HEK293 (cell line): ENCODE data around the gene MAPRE3.
A peak's percentile ranks its signal among the peaks of the same experiment; 100 is the strongest.

Source experiments
- CTCF ChIA-PET: fragments of 350-600 bp; formaldehyde crosslinking; extraction: SDS; loops from one replicate; lab custom pipeline; 2021; ENCODE audit warnings: antibody characterized with exemption; lab: Yijun Ruan, JAX
- POLR2A ChIA-PET: fragments of 300-600 bp; formaldehyde crosslinking; extraction: SDS; loops from one replicate; lab custom pipeline; 2020; ENCODE audit warnings: antibody characterized with exemption, inconsistent platforms; lab: Yijun Ruan, JAX
- H3K27ac ChIP-seq: fragments of 200-500 bp; sonication (Bioruptor generic); 2 replicates; pipeline ENCODE4 v1.5.1; 2014; ENCODE audit warnings: low read depth, low read length, control low read depth, inconsistent platforms; ENCODE audit errors: extremely low read depth
- H3K36me3 ChIP-seq, 2 experiments: fragments of 200-500 bp in 1 of 2; sonication (Bioruptor generic) in 1 of 2; 1 replicate in 1 of 2; 2 replicates in 1 of 2; pipeline ENCODE4 v1.5.1; 2014 to 2017; ENCODE audit warnings: inconsistent platforms in 2 of 2, low read length in 2 of 2; ENCODE audit not compliant: control insufficient read depth in 2 of 2, insufficient read depth in 1 of 2
- H3K4me1 ChIP-seq: fragments of 200-500 bp; sonication (Bioruptor generic); 2 replicates; pipeline ENCODE4 v1.5.1; 2014; ENCODE audit warnings: mild to moderate bottlenecking, low read length, inconsistent platforms; ENCODE audit not compliant: control insufficient read depth, insufficient read depth
- H3K4me3 ChIP-seq: 2 replicates; pipeline ENCODE4 v1.5.1; 2011; ENCODE audit warnings: low read depth, mild to moderate bottlenecking, control low read depth, low read length, moderate library complexity
- H3K9me3 ChIP-seq: fragments of 200-500 bp; sonication (Bioruptor generic); 2 replicates; pipeline ENCODE4 v1.5.1; 2014; ENCODE audit warnings: low read depth, low read length, inconsistent platforms; ENCODE audit not compliant: control insufficient read depth, insufficient read depth
- GLIS1 ChIP-seq: fragments of 450-650 bp; formaldehyde crosslinking; IDR thresholded peaks from 2 replicates; pipeline ENCODE4 v1.5.1; 2016; ENCODE audit warnings: missing biosample characterization, missing genetic modification characterization
- KLF8 ChIP-seq: fragments of 450-650 bp; formaldehyde crosslinking; IDR thresholded peaks from 2 replicates; pipeline ENCODE4 v1.5.1; 2016; ENCODE audit warnings: missing biosample characterization, missing genetic modification characterization
- SP3 ChIP-seq: fragments of 450-650 bp; formaldehyde crosslinking; IDR thresholded peaks from 2 replicates; pipeline ENCODE4 v1.5.1; 2016; ENCODE audit warnings: missing biosample characterization, missing genetic modification characterization
- YY2 ChIP-seq: fragments of 450-650 bp; formaldehyde crosslinking; IDR thresholded peaks from 2 replicates; pipeline ENCODE4 v1.5.1; 2016; ENCODE audit warnings: missing biosample characterization, missing genetic modification characterization
- ZBTB17 ChIP-seq: fragments of 450-650 bp; formaldehyde crosslinking; IDR thresholded peaks from 2 replicates; pipeline ENCODE4 v1.5.1; 2016; ENCODE audit warnings: missing biosample characterization, missing genetic modification characterization
- ZBTB20 ChIP-seq: fragments of 450-650 bp; formaldehyde crosslinking; IDR thresholded peaks from 2 replicates; pipeline ENCODE4 v1.5.1; 2016; ENCODE audit warnings: missing biosample characterization, missing genetic modification characterization
- ZBTB8A ChIP-seq: fragments of 450-650 bp; formaldehyde crosslinking; IDR thresholded peaks from 2 replicates; pipeline ENCODE4 v1.5.1; 2016; ENCODE audit warnings: missing biosample characterization, missing genetic modification characterization
- ZIC2 ChIP-seq: fragments of 450-650 bp; formaldehyde crosslinking; IDR thresholded peaks from 2 replicates; pipeline ENCODE4 v1.5.1; 2016; ENCODE audit warnings: missing biosample characterization, missing genetic modification characterization
- ZNF133 ChIP-seq: fragments of 450-650 bp; formaldehyde crosslinking; IDR thresholded peaks from 2 replicates; pipeline ENCODE4 v1.5.1; 2016; ENCODE audit warnings: missing biosample characterization, missing genetic modification characterization
- ZNF214 ChIP-seq: fragments of 450-650 bp; formaldehyde crosslinking; IDR thresholded peaks from 2 replicates; pipeline ENCODE4 v1.5.1; 2017; ENCODE audit warnings: missing biosample characterization, mild to moderate bottlenecking, missing genetic modification characterization, borderline replicate concordance
- ZNF335 ChIP-seq: fragments of 450-650 bp; formaldehyde crosslinking; conservative IDR thresholded peaks from 2 replicates; pipeline ENCODE4 v1.5.1; 2016; ENCODE audit warnings: missing biosample characterization, missing genetic modification characterization
- ZNF366 ChIP-seq: fragments of 450-650 bp; formaldehyde crosslinking; conservative IDR thresholded peaks from 2 replicates; pipeline ENCODE4 v1.5.1; 2016; ENCODE audit warnings: missing biosample characterization, missing genetic modification characterization
- ZNF560 ChIP-seq: fragments of 450-650 bp; formaldehyde crosslinking; IDR thresholded peaks from 2 replicates; pipeline ENCODE4 v1.5.1; 2017; ENCODE audit warnings: missing biosample characterization, missing genetic modification characterization, borderline replicate concordance
- ZNF600 ChIP-seq: fragments of 450-650 bp; formaldehyde crosslinking; IDR thresholded peaks from 2 replicates; pipeline ENCODE4 v1.5.1; 2016; ENCODE audit warnings: missing biosample characterization, missing genetic modification characterization
- ZNF626 ChIP-seq: fragments of 450-650 bp; sonication (Bioruptor Pico); formaldehyde crosslinking; IDR thresholded peaks from 2 replicates; pipeline ENCODE4 v1.5.1; 2018; ENCODE audit warnings: missing biosample characterization, missing genetic modification characterization, inconsistent platforms
- ZNF654 ChIP-seq: fragments of 450-650 bp; formaldehyde crosslinking; IDR thresholded peaks from 2 replicates; pipeline ENCODE4 v1.5.1; 2016; ENCODE audit warnings: low read depth, missing biosample characterization, missing genetic modification characterization
- ZSCAN16 ChIP-seq: fragments of 450-650 bp; formaldehyde crosslinking; IDR thresholded peaks from 2 replicates; pipeline ENCODE4 v1.5.1; 2016; ENCODE audit warnings: missing biosample characterization, missing genetic modification characterization
- ZSCAN30 ChIP-seq: fragments of 450-650 bp; IDR thresholded peaks from 2 replicates; pipeline ENCODE4 v1.5.1; 2018; ENCODE audit warnings: missing biosample characterization, mild to moderate bottlenecking, missing genetic modification characterization, moderate library complexity
- TF ChIP-seq, protein P1 (sequence below): fragments of 450-650 bp; formaldehyde crosslinking; IDR thresholded peaks from 2 replicates; pipeline ENCODE4 v1.5.1; 2016; ENCODE audit warnings: missing biosample characterization, missing genetic modification characterization, low read depth
- TF ChIP-seq, protein P2 (sequence below): fragments of 450-650 bp; formaldehyde crosslinking; IDR thresholded peaks from 2 replicates; pipeline ENCODE4 v1.5.1; 2016; ENCODE audit warnings: missing biosample characterization, missing genetic modification characterization
- TF ChIP-seq, protein P3 (sequence below): fragments of 450-650 bp; formaldehyde crosslinking; IDR thresholded peaks from 2 replicates; pipeline ENCODE4 v1.5.1; 2016; ENCODE audit warnings: missing biosample characterization, missing genetic modification characterization
- TF ChIP-seq, protein P4 (sequence below): fragments of 450-650 bp; formaldehyde crosslinking; IDR thresholded peaks from 2 replicates; pipeline ENCODE4 v1.5.1; 2016; ENCODE audit warnings: missing biosample characterization, missing genetic modification characterization

Gene MAPRE3

DNA sequence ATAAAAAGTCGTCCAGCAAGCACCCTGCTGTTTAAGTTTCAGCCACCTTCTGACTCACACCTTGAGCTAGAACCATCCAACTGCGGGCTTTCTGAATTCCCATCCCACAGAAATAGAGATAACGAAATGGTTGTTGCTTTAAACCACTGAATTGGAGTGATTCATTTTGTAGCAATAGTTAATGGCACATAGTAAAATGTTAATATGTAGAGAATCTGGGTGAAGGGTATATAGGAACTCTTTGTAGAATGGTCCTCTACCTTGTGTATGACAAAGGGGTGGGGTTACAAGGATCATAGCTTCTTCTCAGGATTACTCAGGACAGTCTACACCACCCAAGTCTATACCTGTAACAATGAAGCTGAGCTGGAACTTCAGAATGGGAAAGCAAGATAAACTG is 2.4 kb upstream of the MAPRE3 start (continued):
- TF ChIP-seq ZNF626 (tag by site-specific recombination) (no peak), KLF8 (no peak), ZNF654 (tag by site-specific recombination) (no peak), ZNF560 (tag by site-specific recombination) (no peak)
- TF ChIP-seq, all 188 proteins: peak for 0

DNA sequence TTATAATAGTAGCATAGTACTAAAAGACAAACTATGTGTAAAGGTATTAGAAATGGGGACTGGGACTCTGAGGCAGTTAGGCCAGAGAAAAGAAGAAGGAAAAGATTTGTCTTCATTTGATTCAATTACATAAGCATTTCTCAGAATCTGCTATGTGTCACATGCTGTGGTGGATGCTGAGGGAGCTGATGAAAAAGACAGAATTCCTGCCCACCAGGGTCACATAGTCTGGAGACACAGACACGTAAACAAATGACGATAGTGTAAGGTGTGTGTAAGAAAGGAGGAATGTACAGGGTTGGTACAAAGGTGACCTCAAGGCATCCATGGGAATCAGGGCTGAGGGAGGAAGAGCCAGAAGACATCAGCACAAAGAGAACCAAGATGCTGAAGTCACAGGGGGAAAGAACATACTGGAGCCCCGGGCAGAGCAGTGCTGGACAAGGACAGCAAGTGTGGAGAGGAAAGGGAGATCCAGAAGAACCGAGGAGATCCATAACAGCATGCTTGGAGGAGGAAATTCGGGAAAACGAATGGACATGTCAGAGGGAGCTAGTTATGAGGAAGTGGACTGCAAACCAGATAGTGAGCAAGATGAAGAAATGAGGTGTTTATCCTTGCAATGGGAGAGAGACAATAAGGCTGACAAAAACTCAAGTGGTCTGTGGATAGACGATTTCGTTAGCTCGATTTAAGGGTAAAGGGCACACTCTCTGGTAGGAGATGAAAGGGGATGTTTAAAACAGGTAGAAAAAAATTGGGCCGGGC is 1.2 kb upstream of the MAPRE3 start:
- TF ChIP-seq SP3 (tag by site-specific recombination) (no peak), ZSCAN30 (tag by site-specific recombination) (no peak), ZNF214 (tag by site-specific recombination) (no peak), ZNF335 (no peak), ZNF133 (tag by site-specific recombination) (no peak), GLIS1 (tag by site-specific recombination) (no peak), ZNF626 (tag by site-specific recombination) (no peak)
- TF ChIP-seq, protein P1, sequence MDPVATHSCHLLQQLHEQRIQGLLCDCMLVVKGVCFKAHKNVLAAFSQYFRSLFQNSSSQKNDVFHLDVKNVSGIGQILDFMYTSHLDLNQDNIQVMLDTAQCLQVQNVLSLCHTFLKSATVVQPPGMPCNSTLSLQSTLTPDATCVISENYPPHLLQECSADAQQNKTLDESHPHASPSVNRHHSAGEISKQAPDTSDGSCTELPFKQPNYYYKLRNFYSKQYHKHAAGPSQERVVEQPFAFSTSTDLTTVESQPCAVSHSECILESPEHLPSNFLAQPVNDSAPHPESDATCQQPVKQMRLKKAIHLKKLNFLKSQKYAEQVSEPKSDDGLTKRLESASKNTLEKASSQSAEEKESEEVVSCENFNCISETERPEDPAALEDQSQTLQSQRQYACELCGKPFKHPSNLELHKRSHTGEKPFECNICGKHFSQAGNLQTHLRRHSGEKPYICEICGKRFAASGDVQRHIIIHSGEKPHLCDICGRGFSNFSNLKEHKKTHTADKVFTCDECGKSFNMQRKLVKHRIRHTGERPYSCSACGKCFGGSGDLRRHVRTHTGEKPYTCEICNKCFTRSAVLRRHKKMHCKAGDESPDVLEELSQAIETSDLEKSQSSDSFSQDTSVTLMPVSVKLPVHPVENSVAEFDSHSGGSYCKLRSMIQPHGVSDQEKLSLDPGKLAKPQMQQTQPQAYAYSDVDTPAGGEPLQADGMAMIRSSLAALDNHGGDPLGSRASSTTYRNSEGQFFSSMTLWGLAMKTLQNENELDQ (tag by site-specific recombination): no peak
- TF ChIP-seq, protein P2, sequence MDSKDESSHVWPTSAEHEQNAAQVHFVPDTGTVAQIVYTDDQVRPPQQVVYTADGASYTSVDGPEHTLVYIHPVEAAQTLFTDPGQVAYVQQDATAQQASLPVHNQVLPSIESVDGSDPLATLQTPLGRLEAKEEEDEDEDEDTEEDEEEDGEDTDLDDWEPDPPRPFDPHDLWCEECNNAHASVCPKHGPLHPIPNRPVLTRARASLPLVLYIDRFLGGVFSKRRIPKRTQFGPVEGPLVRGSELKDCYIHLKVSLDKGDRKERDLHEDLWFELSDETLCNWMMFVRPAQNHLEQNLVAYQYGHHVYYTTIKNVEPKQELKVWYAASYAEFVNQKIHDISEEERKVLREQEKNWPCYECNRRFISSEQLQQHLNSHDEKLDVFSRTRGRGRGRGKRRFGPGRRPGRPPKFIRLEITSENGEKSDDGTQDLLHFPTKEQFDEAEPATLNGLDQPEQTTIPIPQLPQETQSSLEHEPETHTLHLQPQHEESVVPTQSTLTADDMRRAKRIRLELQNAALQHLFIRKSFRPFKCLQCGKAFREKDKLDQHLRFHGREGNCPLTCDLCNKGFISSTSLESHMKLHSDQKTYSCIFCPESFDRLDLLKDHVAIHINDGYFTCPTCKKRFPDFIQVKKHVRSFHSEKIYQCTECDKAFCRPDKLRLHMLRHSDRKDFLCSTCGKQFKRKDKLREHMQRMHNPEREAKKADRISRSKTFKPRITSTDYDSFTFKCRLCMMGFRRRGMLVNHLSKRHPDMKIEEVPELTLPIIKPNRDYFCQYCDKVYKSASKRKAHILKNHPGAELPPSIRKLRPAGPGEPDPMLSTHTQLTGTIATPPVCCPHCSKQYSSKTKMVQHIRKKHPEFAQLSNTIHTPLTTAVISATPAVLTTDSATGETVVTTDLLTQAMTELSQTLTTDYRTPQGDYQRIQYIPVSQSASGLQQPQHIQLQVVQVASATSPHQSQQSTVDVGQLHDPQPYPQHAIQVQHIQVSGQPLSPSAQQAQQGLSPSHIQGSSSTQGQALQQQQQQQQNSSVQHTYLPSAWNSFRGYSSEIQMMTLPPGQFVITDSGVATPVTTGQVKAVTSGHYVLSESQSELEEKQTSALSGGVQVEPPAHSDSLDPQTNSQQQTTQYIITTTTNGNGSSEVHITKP: no peak
- TF ChIP-seq, protein P3, sequence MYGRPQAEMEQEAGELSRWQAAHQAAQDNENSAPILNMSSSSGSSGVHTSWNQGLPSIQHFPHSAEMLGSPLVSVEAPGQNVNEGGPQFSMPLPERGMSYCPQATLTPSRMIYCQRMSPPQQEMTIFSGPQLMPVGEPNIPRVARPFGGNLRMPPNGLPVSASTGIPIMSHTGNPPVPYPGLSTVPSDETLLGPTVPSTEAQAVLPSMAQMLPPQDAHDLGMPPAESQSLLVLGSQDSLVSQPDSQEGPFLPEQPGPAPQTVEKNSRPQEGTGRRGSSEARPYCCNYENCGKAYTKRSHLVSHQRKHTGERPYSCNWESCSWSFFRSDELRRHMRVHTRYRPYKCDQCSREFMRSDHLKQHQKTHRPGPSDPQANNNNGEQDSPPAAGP (tag by site-specific recombination): no peak
- ChIA-PET POLR2A (interaction anchor here (0.6 to 1.4 kb wide), 2 partner anchors 82 to 342 kb away, joined by 6 read pairs; partner anchors contain the start of gene AGBL5), CTCF (interaction anchor here (0.6 to 12.8 kb wide), 9 partner anchors 8 to 123 kb away, joined by 3 to 307 read pairs (median 5); no protein-coding TSS in a partner anchor)
- no peaks in the 10 kb centered on the region for H3K9me3 ChIP-seq
- no peak overlapping the region for H3K27ac ChIP-seq
- H3K4me3 ChIP-seq: no peak overlapping the region
- peaks cover 8% of the 10 kb centered on the region; the same call in 1 of the 2 replicates for H3K4me1 ChIP-seq
- no peaks in the 10 kb centered on the region for H3K36me3 ChIP-seq

DNA sequence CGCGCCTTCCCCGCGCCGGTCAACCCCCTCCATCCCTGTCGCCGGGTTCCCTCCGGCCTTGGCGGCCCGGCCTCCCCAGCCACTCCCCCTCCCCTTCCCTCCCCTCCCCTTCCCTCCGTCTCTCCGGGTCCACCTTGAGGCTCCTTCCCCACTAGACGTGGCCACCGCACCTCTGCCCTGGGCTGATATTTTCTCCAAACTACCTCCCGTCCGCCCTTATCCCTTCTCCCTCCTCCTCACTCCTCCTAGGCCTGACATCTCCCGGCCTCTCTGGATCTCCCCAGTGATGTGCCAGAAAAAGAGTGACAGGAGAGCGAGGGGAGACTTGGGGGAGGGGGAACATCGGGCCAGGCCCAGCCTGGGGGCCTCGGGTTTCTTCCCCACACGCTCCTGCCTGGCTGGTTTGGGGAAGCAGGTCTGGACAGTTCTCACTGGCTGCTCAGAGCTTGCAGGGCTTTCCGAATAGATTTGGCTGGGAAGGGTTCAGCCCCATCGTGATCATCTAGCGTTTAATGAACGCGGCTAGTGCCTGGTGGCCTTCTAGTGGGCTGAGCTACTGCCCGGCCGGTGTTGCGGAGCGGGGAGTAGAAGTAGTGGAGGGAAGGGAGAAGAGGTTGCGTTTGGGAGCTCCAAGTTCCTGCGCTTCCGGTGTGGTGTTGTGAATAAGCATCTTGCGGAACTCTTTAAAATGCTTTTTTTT is 641 bp downstream of the MAPRE3 start:
- Histone ChIP-seq H3K4me3 (peak overlapping the region; percentile 53), H3K27ac (no peak overlapping the region), H3K4me1 (peaks cover 8% of the 10 kb centered on the region; the same call in 1 of the 2 replicates), H3K36me3 (no peaks in the 10 kb centered on the region), H3K9me3 (no peaks in the 10 kb centered on the region)
- ChIA-PET POLR2A (no interaction called here), CTCF (interaction anchor here (0.6 to 2.9 kb wide), 5 partner anchors 9 to 46 kb away, joined by 3 to 16 read pairs (median 4); no protein-coding TSS in a partner anchor)
- TF ChIP-seq ZBTB8A (tag by site-specific recombination) (peak; percentile 82), ZNF366 (tag by site-specific recombination) (0 out of 2 replicates have a peak, but pooled peaks have one; percentile 48), ZNF600 (tag by site-specific recombination) (peak; percentile 87), ZBTB20 (peak; percentile 19; the same call in 1 of the 2 replicates), YY2 (tag by site-specific recombination) (no peak), ZIC2 (tag by site-specific recombination) (no peak), ZBTB17 (tag by site-specific recombination) (peak; percentile 83), SP3 (tag by site-specific recombination) (peak; percentile 43), ZNF335 (peak; percentile 84), KLF8 (no peak), ZSCAN16 (tag by site-specific recombination) (no peak)
- TF ChIP-seq, protein P4, sequence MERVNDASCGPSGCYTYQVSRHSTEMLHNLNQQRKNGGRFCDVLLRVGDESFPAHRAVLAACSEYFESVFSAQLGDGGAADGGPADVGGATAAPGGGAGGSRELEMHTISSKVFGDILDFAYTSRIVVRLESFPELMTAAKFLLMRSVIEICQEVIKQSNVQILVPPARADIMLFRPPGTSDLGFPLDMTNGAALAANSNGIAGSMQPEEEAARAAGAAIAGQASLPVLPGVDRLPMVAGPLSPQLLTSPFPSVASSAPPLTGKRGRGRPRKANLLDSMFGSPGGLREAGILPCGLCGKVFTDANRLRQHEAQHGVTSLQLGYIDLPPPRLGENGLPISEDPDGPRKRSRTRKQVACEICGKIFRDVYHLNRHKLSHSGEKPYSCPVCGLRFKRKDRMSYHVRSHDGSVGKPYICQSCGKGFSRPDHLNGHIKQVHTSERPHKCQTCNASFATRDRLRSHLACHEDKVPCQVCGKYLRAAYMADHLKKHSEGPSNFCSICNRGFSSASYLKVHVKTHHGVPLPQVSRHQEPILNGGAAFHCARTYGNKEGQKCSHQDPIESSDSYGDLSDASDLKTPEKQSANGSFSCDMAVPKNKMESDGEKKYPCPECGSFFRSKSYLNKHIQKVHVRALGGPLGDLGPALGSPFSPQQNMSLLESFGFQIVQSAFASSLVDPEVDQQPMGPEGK: peak; percentile 59
